Measurements from ENCODE around the gene GADL1.

- TF ChIP-seq, protein P1, sequence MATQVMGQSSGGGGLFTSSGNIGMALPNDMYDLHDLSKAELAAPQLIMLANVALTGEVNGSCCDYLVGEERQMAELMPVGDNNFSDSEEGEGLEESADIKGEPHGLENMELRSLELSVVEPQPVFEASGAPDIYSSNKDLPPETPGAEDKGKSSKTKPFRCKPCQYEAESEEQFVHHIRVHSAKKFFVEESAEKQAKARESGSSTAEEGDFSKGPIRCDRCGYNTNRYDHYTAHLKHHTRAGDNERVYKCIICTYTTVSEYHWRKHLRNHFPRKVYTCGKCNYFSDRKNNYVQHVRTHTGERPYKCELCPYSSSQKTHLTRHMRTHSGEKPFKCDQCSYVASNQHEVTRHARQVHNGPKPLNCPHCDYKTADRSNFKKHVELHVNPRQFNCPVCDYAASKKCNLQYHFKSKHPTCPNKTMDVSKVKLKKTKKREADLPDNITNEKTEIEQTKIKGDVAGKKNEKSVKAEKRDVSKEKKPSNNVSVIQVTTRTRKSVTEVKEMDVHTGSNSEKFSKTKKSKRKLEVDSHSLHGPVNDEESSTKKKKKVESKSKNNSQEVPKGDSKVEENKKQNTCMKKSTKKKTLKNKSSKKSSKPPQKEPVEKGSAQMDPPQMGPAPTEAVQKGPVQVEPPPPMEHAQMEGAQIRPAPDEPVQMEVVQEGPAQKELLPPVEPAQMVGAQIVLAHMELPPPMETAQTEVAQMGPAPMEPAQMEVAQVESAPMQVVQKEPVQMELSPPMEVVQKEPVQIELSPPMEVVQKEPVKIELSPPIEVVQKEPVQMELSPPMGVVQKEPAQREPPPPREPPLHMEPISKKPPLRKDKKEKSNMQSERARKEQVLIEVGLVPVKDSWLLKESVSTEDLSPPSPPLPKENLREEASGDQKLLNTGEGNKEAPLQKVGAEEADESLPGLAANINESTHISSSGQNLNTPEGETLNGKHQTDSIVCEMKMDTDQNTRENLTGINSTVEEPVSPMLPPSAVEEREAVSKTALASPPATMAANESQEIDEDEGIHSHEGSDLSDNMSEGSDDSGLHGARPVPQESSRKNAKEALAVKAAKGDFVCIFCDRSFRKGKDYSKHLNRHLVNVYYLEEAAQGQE (IDR thresholded peaks at IDR 0.05; ENCODE audit: insufficient read depth in 1 of 2, low read depth in 2 of 2, low read length in 2 of 2) = no peak
- no peak for TF ChIP-seq SIN3A (IDR thresholded peaks at IDR 0.05; ENCODE audit: borderline replicate concordance, insufficient read depth, low read length)
These were observed 39.2 kb upstream of the GADL1 start for GRCh38 chr3:30933478-30934207.

All from PFSK-1 (cell line).